ENCODE measurements around the gene VWA7. TPM values are rescaled to one million over a fixed set of nuclear protein-coding genes. Genes with fewer than 3 reads are reported as not detected.

Gene VWA7
- total RNA-seq, 1 experiment from 2014 or later: 0.34 TPM

- Histone ChIP-seq H4K20me1 (ENCODE audit: insufficient read depth, low read depth, low read length) (no peaks in the 10 kb centered on the region), H3K27ac (ENCODE audit: low read length) (no peak overlapping the region), H3K4me2 (ENCODE audit: low read depth, low read length, poor library complexity, severe bottlenecking) (peak overlapping the region; percentile 92), H3K27me3 (ENCODE audit: low read length) (no peaks in the 10 kb centered on the region), H3K4me1 (ENCODE audit: low read length) (peaks cover 46% of the 10 kb centered on the region), H3K4me3 (ENCODE audit: low read length) (peak overlapping the region; percentile 72), H3K9me2 (replicated peaks; ENCODE audit: insufficient read depth, low read length) (no peaks in the 10 kb centered on the region), H3K9ac (ENCODE audit: low read length) (peak overlapping the region; percentile 71), H2AFZ (ENCODE audit: low read length) (peak overlapping the region; percentile 25; the same call in 1 of the 2 replicates), H3K36me3 (ENCODE audit: insufficient read depth, low read length) (peaks cover 26% of the 10 kb centered on the region), H3K9me3 (ENCODE audit: low read length) (no peaks in the 10 kb centered on the region), H3K79me2 (ENCODE audit: low read length) (peaks cover 10% of the 10 kb centered on the region)
- peak; percentile 95 for DNase-seq
Measured at GRCh38 chr6:31729515-31729978, 47.6 kb downstream of the VWA7 start.

DNA sequence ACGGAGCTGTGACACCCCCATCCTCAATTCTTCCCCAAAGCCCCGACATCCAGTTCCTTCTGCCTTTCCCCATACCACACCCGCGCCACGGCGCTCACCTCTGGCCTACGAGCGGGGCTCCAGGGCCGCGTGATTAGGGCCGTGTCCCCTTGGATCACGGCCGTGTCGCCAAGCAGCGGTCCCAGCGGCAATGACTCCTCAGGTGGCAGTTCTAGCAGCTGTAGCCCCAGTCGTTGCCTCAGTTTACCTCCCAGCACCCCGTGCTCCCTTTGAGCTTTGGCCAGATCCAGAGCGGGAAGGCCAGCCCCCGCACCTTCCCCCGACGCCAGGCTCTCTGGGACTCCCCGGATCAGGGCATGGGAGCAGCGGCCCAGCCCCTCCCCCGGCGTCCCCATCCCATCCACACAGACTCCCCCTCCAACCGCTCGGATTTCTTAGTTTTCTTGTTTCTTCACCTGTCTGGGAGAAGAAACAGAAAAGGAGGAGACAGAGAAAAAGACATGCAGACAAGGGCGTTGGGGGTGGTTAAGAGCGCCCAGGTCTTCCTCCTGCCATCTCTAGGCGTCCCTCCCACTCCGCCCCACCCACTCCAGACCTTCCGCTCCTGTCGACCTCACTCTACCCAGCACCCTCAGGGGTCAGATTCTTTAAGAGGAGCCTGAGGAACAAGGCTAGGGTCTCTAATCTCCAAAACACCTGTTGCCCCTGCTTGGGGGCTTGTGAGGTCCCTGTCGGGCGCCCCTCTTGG is 48.2 kb downstream of the VWA7 start, which contains the start of gene DDAH2:
Gene DDAH2, minus strand, starts transcription at position 533 of the 748 bp plus-strand sequence. Its CDS starts 138 bp downstream, at position 395.
- Histone ChIP-seq H3K9me2 (replicated peaks; ENCODE audit: insufficient read depth, low read length) (no peaks in the 10 kb centered on the region), H3K4me1 (ENCODE audit: low read length) (peaks cover 40% of the 10 kb centered on the region), H3K9ac (ENCODE audit: low read length) (peak within 1 kb of the TSS; percentile 71), H2AFZ (ENCODE audit: low read length) (peak within 1 kb of the TSS; percentile 25; the same call in 1 of the 2 replicates), H3K4me2 (ENCODE audit: low read depth, low read length, poor library complexity, severe bottlenecking) (peak within 1 kb of the TSS; percentile 92), H3K4me3 (ENCODE audit: low read length) (peak within 1 kb of the TSS; percentile 72), H3K27ac (ENCODE audit: low read length) (no peak within 1 kb of the TSS), H4K20me1 (ENCODE audit: insufficient read depth, low read depth, low read length) (no peaks in the 10 kb centered on the region), H3K36me3 (ENCODE audit: insufficient read depth, low read length) (peaks cover 25% of the 10 kb centered on the region), H3K27me3 (ENCODE audit: low read length) (no peaks in the 10 kb centered on the region), H3K9me3 (ENCODE audit: low read length) (no peaks in the 10 kb centered on the region), H3K79me2 (ENCODE audit: low read length) (peaks cover 4% of the 10 kb centered on the region)
- no peak for DNase-seq

GRCh38 chr6:31727717-31728671 is 49.1 kb downstream of the VWA7 start:
- peak; percentile 87 for DNase-seq
- H3K79me2 ChIP-seq (ENCODE audit: low read length): no peaks in the 10 kb centered on the region
- no peak overlapping the region for H2AFZ ChIP-seq (ENCODE audit: low read length)
- H3K27me3 ChIP-seq (ENCODE audit: low read length): no peaks in the 10 kb centered on the region
- no peaks in the 10 kb centered on the region for H4K20me1 ChIP-seq (ENCODE audit: insufficient read depth, low read depth, low read length)
- no peak overlapping the region for H3K4me2 ChIP-seq (ENCODE audit: low read depth, low read length, poor library complexity, severe bottlenecking)
- peak overlapping the region; percentile 42; the same call in 1 of the 2 replicates for H3K27ac ChIP-seq (ENCODE audit: low read length)
- H3K4me1 ChIP-seq (ENCODE audit: low read length): peaks cover 37% of the 10 kb centered on the region
- H3K9me2 ChIP-seq (replicated peaks; ENCODE audit: insufficient read depth, low read length): no peaks in the 10 kb centered on the region
- no peak overlapping the region for H3K4me3 ChIP-seq (ENCODE audit: low read length)
- H3K36me3 ChIP-seq (ENCODE audit: insufficient read depth, low read length): peaks cover 16% of the 10 kb centered on the region
- H3K9me3 ChIP-seq (ENCODE audit: low read length): no peaks in the 10 kb centered on the region
- peak overlapping the region; percentile 22; the same call in 1 of the 2 replicates for H3K9ac ChIP-seq (ENCODE audit: low read length)

DNA sequence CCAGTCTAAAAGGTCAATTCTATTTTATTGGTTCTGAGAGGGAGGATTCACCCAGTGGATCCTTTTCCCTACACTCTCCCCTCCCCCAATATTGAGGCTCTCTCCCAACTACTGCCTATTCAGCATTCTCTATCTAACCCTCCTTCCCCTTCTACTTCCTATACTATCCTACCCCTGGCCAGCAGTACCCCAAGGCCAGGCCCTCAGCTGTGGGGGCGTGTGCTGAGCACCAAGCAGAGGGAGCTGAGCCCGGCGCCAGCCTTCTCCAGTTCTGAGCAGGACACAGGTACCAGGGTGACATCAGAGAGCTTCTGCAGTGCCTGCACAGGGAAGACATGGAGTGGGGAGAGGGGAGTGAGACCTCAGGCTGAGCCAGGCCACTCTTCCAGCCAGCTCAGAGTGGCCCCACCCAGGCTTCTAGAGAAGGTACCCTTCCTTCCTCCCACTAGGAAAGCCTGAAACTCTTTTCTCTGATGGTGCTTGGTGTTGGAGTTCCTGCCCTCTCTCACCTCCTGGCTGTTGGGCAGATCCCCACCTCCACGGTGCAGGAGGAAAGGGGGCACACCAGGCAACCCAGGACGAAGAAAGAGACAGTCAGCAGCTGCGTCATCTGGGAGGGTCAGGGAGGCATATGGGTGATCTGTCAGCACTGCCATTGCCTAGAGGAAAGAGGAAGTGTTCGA is 50.0 kb downstream of the VWA7 start:
- no peaks in the 10 kb centered on the region for H3K27me3 ChIP-seq (ENCODE audit: low read length)
- 0 out of 2 replicates have a peak overlapping the region, but pooled peaks have one; percentile 9 for H3K9ac ChIP-seq (ENCODE audit: low read length)
- no peaks in the 10 kb centered on the region for H3K79me2 ChIP-seq (ENCODE audit: low read length)
- peaks cover 37% of the 10 kb centered on the region for H3K4me1 ChIP-seq (ENCODE audit: low read length)
- H3K4me2 ChIP-seq (ENCODE audit: low read depth, low read length, poor library complexity, severe bottlenecking): no peak overlapping the region
- H4K20me1 ChIP-seq (ENCODE audit: insufficient read depth, low read depth, low read length): no peaks in the 10 kb centered on the region
- peaks cover 12% of the 10 kb centered on the region for H3K36me3 ChIP-seq (ENCODE audit: insufficient read depth, low read length)
- DNase-seq: no peak
- no peak overlapping the region for H3K4me3 ChIP-seq (ENCODE audit: low read length)
- H3K9me3 ChIP-seq (ENCODE audit: low read length): no peaks in the 10 kb centered on the region
- no peak overlapping the region for H2AFZ ChIP-seq (ENCODE audit: low read length)
- H3K27ac ChIP-seq (ENCODE audit: low read length): no peak overlapping the region
- H3K9me2 ChIP-seq (replicated peaks; ENCODE audit: insufficient read depth, low read length): no peaks in the 10 kb centered on the region

DNA sequence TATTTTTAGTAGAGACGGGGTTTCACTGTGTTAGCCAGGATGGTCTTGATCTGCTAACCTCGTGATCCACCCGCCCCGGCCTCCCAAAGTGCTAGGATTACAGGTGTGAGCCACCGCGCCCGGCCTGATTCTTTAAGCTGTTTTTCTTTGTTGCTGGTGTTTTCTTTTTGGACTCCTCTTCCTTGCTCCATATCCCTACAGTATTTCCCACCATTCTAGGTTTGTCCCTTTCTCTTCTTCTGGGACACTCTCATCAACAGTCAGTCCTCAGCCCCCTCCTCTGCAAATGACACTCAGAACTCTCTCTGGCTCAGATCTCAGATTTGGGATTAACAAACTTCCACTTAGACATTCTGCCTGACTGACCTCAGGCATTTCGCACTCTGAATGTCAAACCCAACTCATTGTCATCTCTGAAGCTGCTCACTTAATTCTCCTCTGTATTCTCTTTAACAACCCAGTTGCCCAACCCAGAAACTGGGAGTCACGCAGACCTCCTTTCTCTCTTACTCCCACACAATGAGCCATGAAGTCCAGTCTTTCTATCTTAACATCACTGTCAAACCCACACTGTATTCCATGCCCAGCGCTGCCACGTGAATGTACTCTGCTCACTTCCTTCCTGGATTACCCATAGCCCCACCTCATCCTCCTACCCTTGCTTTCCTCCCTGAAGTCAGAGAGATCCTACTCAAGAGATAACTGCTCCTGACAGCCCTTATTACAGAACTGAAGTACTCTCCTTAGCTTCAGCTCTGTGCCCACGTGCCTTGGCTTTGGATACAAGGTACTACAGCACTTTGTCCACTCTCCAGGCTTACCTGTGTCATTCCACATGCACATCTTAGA is 51.4 kb downstream of the VWA7 start:
- no peak overlapping the region for H3K4me2 ChIP-seq (ENCODE audit: low read depth, low read length, poor library complexity, severe bottlenecking)
- no peaks in the 10 kb centered on the region for H3K9me2 ChIP-seq (replicated peaks; ENCODE audit: insufficient read depth, low read length)
- no peak overlapping the region for H3K9ac ChIP-seq (ENCODE audit: low read length)
- no peak overlapping the region for H3K4me3 ChIP-seq (ENCODE audit: low read length)
- H3K4me1 ChIP-seq (ENCODE audit: low read length): peaks cover 37% of the 10 kb centered on the region
- no peak overlapping the region for H3K27ac ChIP-seq (ENCODE audit: low read length)
- 0 out of 2 replicates have a peak, but pooled peaks cover 3% of the 10 kb centered on the region for H3K36me3 ChIP-seq (ENCODE audit: insufficient read depth, low read length)
- no peaks in the 10 kb centered on the region for H3K27me3 ChIP-seq (ENCODE audit: low read length)
- no peak overlapping the region for H2AFZ ChIP-seq (ENCODE audit: low read length)
- H4K20me1 ChIP-seq (ENCODE audit: insufficient read depth, low read depth, low read length): no peaks in the 10 kb centered on the region
- DNase-seq: no peak
- no peaks in the 10 kb centered on the region for H3K79me2 ChIP-seq (ENCODE audit: low read length)
- H3K9me3 ChIP-seq (ENCODE audit: low read length): no peaks in the 10 kb centered on the region

DNA sequence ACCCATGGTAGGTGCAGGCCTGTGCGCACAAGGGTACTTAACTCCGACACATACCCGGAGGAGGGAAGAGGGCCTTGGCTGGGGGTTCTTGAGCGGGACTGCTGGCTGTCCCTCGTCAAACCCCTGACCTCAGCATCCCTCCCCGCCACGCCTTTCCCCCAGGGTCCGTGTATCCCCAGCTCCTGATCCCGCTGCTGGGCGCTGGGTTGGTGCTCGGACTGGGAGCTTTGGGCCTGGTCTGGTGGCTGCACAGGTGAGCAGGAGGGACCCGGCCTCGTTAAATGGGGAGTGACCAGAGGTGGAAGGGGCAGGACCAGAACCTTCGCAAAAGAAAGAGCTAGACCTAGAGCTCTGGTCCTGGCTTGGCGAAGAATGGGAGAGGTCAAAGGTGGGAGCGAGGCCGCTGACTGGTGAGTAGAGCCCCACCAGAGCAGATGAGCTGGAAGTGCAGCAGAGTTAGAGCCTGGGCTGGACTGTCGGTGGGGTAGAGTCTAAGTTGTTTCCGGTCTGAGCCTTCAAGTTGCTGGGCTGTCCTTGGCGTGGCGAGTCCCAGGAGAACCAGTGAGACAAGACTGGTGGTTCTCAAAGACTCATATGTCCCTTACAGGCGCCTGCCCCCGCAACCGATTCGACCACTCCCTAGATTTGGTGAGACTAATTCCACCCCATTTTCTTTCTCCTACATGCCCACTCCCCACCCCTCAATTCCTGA is 53.0 kb downstream of the VWA7 start:
- Histone ChIP-seq H3K9me2 (replicated peaks; ENCODE audit: insufficient read depth, low read length) (no peaks in the 10 kb centered on the region), H3K27ac (ENCODE audit: low read length) (no peak overlapping the region), H3K4me2 (ENCODE audit: low read depth, low read length, poor library complexity, severe bottlenecking) (no peak overlapping the region), H3K9ac (ENCODE audit: low read length) (no peak overlapping the region), H3K79me2 (ENCODE audit: low read length) (no peaks in the 10 kb centered on the region), H3K9me3 (ENCODE audit: low read length) (no peaks in the 10 kb centered on the region), H3K36me3 (ENCODE audit: insufficient read depth, low read length) (no peaks in the 10 kb centered on the region), H2AFZ (ENCODE audit: low read length) (no peak overlapping the region), H4K20me1 (ENCODE audit: insufficient read depth, low read depth, low read length) (no peaks in the 10 kb centered on the region), H3K4me1 (ENCODE audit: low read length) (peaks cover 28% of the 10 kb centered on the region), H3K4me3 (ENCODE audit: low read length) (no peak overlapping the region), H3K27me3 (ENCODE audit: low read length) (no peaks in the 10 kb centered on the region)
- no peak for DNase-seq

Data from Karpas-422 (cell line).